ENCODE measurements around the gene PHF12.

The PHF12 gene

DNA sequence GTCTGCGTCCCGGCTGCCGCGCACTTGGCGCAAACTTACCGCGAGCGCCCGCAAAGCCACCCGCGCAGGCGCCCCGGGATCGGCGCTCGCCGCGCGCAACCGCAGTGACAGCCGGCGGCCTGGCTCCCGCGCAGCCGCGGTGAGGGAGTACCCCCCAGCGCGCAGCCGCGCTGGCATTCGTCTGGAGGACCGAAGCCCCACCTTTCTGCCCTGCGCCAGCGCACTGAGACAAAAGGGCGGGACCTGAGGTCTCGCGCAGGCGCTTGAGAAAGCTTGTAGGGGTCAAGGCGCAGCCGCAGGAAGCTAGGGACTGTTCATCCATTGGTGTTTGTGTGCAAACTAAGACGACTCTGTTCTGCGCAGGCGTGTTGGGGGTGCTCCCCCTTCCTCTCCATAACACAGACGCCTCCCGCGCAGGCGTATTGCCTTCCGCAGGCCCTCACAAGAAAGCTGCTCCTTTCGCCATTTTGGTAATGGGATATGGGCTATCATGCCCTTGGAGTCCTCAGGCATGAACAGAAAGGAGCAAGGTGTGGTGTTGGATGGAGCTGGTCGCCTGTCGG is at the start of gene PHF12:
TSS of gene PHF12 (minus strand) at position 91 of the 563 bp plus-strand sequence. CDS start 558 bp downstream, outside the sequence.
- DNase-seq (peak; percentile 99), ATAC-seq (peak; percentile 70)

DNA sequence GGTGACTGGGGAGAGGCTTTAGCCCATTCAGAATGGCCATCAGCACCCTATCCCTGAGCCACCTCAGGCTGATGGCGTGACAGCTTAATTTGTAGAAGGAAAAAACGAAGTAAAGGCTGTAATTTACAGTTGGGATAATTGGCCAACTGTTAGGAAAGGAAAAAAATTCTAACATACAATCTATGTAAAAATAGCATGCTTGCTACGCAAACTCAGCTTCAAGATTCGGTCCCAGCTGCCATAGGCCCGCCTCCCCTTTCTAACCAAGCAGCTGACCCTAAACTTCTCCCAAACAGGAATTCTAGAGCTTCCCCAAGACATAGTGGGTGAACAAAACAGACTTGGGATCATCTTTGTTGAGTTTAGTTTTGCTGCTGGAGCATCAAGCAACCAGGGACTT is 49.7 kb upstream of the PHF12 start:
- no peak for ATAC-seq
- no peak for DNase-seq

DNA sequence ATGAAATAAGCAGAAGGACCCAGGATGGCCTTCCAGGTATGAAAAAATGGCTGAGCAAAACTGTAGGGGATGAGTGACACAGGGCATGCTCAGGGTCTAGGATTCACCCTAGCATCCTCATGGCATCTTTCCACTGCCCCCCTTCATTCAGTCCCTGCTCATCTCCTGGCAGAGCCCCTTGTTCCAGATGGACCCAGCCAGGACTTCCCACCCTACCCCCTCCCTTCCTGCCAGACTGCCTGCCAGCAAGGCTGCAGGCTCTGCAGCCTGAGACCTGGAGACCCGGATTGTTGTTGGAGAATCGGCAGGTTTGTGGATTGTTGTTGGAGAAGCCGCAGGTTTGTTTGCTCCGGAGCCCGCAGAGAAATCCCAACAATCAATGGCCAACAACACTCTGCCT is 47.9 kb upstream of the PHF12 start:
- DNase-seq (no peak), ATAC-seq (no peak)

DNA sequence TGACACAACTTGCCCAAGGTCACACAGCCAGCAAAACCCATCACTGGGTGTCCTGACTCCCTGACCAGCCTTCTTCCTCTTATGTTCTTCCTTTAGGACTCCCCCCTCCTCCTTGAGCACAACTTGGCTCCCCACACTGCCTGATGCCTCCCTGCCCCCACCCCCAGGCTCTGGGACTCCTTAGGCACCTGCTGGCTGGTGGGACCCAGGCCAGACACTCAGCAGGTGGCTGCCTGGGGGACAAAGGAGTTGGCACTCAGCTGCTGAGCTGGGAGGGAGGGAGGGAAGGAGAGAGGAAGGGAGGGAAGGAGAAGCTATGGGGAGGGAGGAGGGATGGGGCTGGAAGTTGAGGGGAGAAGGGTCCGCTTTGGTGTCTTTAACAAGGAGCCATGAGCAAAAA is 46.5 kb upstream of the PHF12 start:
- DNase-seq (no peak), ATAC-seq (no peak)

DNA sequence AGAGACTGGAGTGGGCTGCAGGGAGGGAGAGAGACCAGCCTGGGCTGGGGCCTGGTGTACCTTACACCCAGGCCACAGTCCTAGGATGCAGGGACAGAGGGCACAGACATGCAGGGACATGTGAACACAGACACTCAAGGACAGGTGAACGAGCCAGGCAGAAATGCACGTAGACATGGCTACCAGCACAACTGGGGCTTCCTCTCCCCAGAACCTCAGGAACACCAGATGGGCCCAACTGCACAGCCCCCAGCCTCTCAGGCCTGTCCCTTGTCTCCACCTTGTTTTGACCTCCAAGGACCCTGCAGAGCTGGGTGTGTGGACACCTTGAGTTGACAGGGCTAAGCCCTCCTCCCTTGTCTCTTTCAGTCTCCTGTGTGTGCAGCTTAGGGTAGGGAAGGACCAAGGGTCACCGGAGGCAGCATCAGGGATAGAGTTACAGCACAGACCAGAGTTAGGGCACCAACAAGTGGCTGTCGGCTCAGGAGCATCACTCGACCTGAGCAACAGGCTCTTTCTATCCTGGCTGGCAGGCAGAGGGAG is 45.3 kb upstream of the PHF12 start:
- DNase-seq (no peak), ATAC-seq (no peak)

DNA sequence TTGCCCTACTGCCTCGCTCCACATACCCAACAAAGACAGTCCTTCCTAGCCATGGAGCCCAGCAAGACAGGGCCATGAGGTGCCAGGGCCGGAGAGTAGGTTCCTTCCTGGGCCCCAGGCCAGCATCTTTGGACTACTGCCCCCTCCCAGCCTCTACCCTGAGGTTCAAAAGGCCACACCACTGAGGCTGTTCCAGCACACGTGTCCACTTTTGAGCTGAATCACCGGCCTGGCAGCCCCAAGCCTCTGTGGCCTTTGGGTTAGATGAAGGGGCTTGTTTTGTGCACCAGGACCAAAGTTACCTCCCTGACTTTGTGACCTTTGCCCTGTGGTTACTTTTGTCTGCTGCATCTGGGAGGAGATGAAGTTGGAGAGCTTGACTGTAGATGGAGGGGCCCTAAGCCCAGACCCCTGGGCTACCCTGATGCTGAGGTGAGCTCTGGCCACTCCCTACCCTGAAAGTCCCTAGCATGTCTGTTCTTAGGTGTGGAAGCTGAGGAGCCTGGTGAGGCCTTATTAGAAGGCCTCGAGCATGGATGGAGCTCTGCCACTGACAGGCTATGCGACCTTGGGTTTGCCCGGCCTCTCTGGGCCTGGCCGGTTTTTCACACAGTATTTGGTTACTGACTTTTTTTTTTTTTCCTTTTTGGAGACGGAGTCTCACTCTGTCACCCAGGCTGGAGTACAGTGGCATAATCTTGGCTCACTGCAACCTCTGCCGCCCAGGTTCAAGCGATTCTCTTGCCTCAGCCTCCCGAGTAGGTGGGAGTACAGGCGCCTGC is 42.5 kb upstream of the PHF12 start:
- DNase-seq (no peak), ATAC-seq (no peak)

DNA sequence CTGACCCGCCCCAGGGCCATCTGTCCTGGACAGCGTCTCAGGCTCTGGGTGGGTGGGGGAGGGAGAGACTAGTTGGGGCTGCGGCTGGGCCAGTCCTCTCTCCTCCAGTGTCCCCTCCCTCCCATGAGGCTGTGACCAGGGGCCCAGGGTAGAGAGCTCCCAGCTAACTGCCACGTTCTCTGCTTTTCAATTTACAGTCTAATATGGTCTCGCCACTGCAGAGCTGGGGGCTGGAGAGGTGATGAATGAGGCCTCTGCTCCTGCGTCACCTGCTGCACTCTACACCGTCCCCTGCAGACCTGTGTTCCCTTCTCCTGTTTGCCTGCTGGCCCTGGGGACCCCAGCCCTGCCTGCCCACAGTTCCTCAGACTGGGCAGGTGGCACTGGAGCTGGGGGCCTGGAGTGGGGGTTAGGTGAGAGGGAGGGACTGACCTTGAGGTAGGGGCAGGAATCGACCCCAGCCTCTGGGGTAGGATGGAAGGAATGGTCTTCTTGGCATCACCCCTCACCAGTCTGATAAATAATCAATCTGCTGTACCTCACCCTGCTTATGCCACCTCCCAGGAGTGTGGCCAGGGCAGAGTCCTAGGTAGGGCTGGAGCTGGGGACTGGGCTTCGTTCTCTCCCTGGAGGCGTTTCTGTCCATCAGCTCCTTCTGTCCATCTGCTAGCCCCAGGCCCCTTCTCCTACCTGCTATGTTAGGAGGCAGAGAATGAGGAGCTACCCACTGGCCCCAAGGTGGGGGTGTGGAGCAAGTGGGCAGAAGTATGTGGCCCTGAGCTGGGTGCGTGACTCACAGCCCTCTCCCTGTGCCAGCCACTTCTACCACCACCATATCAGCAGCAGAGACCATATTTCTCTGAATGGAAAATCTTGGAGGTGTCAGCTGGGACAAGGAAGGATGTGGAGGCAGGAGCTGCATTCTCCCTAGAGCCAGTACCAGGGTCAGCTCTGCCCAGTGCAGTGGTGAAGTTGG is 41.6 kb upstream of the PHF12 start:
- DNase-seq, result no peak
- ATAC-seq, result no peak

DNA sequence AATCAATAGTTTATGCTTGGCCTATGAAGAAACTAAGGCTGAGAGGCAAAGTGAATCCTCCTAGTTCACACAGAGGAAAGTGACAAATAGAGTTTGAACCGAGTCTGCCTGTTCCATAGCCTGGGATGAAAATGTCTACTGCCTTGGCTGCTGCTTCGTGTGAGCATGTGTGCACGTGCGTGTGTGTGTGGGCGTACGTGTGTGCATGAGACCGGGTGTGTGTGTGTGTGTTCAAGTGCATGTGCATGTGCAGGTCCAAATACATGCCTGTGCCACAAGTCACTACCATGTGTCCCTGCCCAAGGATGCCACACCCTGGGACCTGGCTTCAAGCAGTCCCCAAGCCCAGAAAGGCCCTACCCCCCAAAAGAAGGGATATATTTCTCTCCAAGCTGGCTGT is 40.9 kb upstream of the PHF12 start:
- ATAC-seq, result no peak
- no peak for DNase-seq

DNA sequence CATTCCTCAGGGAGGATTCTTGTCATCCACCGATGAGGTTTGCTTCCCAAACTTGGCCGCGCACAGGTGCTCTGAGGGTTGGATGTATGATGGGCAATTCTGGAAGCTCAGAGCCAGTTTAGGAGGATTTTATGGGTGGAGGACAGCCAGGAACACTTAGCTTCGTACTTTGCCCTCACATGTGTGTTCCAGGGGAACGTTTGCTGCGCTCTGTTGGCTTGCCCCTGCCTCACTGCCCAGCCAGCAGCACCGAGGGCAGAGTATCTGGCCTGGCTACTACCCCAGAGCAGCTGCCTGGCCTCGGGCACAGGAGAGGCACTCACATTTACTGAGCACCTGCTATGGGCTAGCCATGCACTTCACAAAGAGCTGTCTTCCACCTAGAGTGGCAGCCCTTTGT is 40.5 kb upstream of the PHF12 start:
- ATAC-seq (no peak), DNase-seq (no peak)

DNA sequence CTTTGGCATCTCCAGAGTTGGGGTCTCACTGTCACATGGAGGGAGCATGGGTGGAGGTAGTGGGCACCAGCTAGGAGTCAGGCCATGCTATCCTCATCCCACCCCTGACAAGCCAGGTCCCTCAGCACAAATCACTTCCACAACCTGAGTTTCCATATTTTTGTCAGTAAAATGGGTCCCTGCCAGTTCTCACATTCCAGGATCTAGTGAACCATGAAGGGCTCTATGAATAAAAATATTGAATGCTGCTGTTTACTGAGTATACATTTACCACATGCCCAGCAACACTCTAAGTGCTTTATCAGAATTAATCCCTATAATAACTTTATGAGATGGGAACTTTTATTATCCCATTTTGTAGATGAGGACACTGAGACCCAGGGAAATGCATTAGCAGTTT is 37.7 kb upstream of the PHF12 start:
- no peak for DNase-seq

DNA sequence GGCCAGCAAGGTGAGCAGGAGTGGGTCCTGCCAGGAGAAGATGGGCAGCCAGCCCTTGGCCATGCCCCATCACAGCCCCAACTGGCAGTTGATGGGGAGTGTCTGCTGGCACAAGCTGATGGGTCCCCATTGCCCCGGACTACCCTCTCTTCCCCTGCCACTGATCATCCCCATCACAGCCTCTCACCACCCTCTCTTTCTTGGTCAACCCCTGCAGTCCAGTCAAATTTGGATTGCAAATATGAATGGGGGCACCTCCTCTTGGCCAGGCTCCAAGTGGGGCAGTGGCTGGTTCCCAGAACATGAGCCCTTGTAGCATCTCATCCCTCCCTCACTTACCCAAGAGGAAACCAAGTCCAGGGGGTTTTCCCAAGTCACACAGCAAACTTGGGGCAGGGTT is 37.2 kb upstream of the PHF12 start:
- DNase-seq (no peak), ATAC-seq (no peak)

More for the DNA sequence above, 37.7 kb upstream of the PHF12 start:
- ATAC-seq, result no peak

DNA sequence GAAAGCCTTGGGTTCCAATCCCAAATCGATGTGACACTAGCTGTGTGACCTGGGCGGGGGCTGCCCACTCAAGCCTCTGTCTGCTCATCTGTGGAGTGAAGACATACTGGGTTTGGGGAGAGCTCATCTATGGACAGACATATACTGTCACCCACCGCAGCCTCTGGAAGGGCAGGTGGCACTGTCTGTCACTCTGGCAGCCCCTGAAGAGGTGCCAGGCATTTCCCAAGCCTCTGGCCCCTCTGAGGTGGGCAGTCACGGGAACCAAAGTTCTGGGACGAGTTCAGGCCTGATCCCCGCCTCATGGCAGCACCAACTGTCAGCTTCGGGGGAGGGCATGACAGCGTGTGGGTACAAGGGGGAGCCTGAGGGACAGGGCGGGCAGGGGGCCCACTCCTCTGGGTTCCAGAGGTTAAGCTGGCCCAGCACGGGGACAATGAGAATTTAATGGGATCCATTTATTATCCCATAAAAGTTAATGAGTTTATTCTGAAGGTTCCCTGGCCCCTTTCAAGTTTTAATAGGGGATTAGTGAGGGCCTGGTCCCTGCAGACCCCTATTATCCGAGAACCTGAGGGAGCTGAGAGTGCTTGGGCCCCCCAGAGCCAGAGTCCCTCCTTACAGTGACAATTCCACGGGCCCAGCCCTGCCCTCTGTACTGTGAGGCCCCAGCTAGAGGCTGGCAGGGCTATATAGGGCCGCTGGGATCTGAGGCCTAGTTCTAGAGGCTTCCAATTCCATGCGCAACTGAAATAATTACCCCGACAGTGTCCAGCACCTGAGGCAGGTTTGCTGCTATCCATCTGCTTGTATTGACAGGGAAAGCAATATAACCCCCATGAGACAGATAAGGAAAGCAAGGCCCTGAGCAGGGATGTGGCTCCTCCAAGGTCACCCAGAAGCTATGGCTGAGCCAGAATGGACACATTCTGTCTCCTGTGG is 35.7 kb upstream of the PHF12 start:
- ATAC-seq (no peak), DNase-seq (no peak)

DNA sequence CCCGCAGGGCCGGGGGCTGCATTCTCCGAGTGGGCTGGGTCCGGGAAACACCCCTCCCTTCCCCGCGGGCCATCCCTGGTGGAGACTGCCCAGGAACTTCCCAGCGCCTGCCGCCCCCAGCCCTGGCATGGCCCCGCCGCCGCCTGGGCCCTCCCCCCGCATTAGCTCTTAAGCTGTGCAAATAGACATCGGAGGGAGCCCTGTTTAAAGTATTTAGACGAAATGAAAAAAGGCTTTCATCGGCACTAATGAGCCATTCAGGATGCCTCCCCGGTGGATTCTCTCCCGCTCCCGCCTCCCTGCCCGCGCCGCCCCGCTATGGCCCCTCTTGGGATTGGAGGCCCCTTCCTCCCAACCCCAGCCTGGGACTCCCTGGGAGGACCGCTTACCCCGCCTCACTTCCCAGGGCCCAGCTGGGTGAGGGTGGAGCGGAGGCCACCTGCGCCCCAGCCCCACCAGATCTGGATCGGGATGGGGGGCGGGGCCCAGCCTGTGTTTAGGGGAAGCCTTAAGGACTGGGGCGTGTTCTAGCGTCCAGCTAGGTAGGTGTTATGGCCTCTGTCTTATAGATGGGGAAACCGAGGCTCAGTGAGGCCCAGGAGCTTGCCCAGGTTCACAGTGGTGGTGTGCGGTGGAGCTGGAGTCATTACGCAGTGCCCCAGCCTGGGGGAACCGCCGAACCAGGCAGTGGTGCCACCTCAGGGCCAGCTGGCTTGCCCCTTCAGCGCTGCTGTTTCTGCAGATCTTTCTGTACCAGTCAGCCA is 34.8 kb upstream of the PHF12 start:
- ATAC-seq (no peak), DNase-seq (no peak)

DNA sequence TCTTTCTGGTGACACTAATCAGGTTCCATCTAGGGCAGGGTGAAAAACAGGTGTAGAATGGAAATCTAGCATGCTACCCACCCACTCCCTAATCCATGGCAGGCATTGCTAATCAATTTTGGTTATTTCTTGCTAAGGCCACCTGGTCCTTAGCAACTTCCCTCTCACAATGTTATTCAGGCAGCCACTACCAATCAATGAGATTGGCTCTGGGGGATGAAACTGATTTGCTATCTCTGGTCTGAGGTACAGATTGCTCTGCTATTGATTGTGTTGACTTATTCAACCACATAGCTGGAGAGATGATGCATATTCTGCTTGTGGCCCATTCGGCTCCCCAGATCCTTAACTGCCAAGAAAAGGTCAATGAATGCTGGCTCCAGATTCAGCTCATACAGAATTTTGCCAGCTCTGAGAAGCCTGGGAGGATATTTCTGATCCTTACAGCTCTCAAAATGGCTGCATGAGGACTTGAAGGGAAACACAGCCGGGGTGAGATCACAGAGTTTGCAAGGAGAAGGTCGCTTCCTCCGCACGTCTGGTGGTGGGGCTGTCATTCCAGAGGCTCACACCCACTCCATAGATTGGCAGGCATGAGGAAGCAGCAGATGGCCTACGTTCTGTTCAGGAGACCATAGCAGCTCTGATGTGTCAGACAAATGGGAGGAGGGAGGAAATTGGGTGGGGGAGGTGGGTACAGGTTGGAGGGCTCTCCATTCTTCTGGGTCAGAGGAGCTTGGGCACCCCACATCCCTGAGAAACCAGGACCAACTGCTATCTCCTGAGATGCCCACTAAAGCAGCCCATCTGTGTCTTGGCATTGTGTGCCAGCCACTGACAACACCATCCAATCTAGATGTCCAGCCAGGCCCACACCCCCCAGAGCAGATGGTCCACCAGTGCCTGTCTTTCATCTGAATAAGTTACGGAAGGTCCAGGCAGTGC is 32.2 kb upstream of the PHF12 start:
- no peak for ATAC-seq

DNA sequence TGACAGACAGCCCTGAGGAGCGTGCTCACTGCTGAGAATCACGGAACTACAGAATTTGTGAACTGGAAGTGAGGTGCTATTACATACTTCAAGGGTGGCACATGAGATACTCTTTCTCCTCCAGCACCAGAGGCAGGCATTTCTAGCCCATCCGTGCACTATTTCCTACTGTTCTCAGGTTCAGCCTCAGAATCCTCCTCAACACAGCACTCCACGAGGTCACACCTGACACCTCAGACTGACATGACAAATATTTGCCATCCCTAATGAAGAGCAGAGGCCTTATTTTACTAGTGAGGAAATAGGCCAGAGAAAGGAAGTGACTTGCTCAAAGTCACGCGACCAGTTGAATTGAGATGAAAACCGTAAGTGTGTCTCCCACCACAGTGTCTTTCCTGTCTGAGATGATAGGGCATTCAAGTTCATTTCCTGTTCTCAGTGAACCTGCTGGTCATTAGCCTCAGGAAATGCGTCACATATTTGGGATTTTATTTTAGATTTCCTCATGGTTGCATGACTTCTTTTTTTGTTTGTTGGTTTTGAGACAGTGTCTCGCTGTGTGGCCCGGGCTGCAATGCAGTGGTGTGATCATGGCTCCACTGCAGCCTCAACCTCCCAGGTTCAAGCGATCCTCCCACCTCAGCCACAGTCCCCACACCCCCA is 30.9 kb upstream of the PHF12 start:
- ATAC-seq (peak; percentile 62), DNase-seq (peak; percentile 45)

More for the DNA sequence above, 32.2 kb upstream of the PHF12 start:
- no peak for DNase-seq

DNA sequence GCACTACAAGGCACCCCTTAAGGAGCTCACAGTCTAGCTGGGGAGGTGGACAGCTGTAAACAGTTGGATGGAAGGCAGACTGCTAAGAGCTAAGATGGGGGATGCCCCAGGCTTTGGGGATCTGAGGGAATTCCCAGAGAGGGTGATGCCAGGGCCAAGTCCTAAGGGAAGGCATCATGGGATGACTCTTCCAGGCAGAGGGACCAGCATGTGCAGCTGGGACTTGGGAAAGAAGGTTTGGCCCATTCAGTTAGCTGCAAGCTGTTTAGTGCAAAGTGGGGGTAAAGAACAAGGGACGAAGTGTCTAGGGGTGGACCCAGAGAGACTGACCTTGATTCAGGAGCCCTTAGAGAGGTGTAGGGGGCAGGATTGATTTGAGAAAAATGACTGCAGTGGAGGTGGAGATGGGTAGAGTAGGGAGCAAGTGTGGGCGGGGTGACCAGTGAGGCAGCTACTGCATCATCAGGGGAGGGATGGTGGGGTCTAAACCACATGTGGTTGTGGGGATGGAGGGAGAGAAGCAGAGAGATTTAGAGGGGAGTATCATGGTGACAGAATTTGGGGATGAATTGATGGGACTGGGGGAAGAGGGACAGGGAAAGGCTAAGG is 27.1 kb upstream of the PHF12 start:
- DNase-seq (no peak), ATAC-seq (no peak)

DNA sequence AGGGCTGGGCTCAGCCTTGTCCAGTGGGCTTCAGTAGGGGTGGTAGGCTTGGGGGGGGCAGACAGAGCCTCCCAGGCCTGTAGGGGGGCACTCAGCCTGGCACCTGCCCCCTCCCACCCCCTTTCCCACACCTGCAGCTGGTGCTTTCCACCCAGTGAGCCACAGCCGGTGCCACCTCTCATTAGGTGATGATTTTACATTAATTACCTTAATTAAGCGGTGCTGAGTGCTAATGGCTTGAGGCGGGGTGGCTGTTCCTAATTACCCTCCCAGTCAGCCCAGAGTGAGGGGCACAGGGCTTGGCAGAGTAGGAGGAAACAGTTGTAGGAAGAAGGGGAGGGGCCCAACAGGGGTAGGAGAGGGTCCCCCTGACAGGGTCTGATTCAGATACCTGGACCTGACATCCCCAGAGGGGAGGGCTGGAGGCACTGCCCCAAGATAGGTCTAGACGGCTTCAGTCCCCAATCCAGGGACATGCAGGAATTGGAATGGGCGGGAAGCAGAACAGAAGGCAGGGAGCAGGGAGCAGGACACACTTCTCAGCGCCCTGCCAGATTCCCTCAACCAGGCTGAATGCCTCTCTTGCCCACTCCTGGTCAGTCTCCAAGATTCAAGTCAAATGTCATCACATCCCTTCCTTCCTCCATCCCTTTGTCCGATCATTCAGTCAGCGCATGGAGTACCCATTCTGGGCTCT is 26.5 kb upstream of the PHF12 start:
- ATAC-seq (no peak), DNase-seq (no peak)

DNA sequence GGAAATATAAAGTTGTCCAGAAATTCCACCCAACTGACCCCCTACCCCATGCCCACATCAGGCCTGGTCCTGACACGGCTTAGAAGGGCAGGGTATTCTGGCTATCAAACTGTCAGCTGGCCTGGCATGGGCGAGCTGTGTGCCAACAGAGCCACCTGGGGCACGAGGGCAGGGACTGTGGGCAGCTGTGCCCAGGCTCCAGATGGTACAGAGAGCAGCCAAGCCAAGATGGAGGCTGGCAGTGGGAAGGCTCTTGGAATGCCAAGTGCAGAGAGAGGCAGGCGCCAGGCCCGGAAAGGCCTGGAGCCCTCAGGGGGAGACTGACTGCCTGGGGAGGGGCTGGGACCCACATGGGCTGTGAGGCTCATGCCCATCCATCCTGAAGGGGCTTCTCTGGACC is 24.3 kb upstream of the PHF12 start:
- DNase-seq (no peak), ATAC-seq (no peak)
